Effector memory CD4-positive, alpha-beta T cell (primary cell): ENCODE measurements around the gene PCSK2.

Experiments used
- DNase-seq, 3 donors: peaks; one replicate each; pipeline ENCODE4 v3.0.0-alpha.2; 2020
- H3K27ac ChIP-seq: 2 replicates; pipeline ENCODE4 v1.7.0; 2013; ENCODE audit warnings: mild to moderate bottlenecking, low read length, moderate library complexity; ENCODE audit not compliant: insufficient read depth, poor library complexity, severe bottlenecking
- H3K27me3 ChIP-seq: replicated peaks from 2 replicates; pipeline ENCODE4 v1.7.0; 2013; ENCODE audit warnings: mild to moderate bottlenecking, low read length; ENCODE audit not compliant: insufficient read depth, control insufficient read depth, poor library complexity, severe bottlenecking
- H3K36me3 ChIP-seq: 2 replicates; pipeline ENCODE4 v1.7.0; 2013; ENCODE audit warnings: mild to moderate bottlenecking, low read length, moderate library complexity; ENCODE audit not compliant: control insufficient read depth, insufficient read depth
- H3K4me1 ChIP-seq: 2 replicates; pipeline ENCODE4 v1.7.0; 2013; ENCODE audit warnings: low read length, mild to moderate bottlenecking; ENCODE audit not compliant: control insufficient read depth, insufficient read depth, poor library complexity, severe bottlenecking
- H3K4me3 ChIP-seq: 2 replicates; pipeline ENCODE4 v1.7.0; 2013; ENCODE audit warnings: low read length, low read depth, mild to moderate bottlenecking; ENCODE audit not compliant: insufficient read depth, poor library complexity, severe bottlenecking
- H3K9me3 ChIP-seq: 2 replicates; pipeline ENCODE4 v1.7.0; 2013; ENCODE audit warnings: mild to moderate bottlenecking, low read length, moderate library complexity; ENCODE audit not compliant: control insufficient read depth

Gene PCSK2

GRCh38 chr20:17380801-17381200 lies 154.0 kb downstream of the PCSK2 start:
- Histone ChIP-seq H3K4me1 (no peaks in the 10 kb centered on the region), H3K4me3 (no peak overlapping the region), H3K27ac (no peak overlapping the region), H3K27me3 (no peaks in the 10 kb centered on the region), H3K9me3 (no peaks in the 10 kb centered on the region), H3K36me3 (no peaks in the 10 kb centered on the region)
- no peak for DNase-seq

- H3K9me3 ChIP-seq, result no peaks in the 10 kb centered on the region
- H3K36me3 ChIP-seq, result no peaks in the 10 kb centered on the region
- no peak overlapping the region for H3K4me3 ChIP-seq
- no peaks in the 10 kb centered on the region for H3K27me3 ChIP-seq
- H3K4me1 ChIP-seq, result no peaks in the 10 kb centered on the region
- H3K27ac ChIP-seq, result no peak overlapping the region
- DNase-seq, result no peak
These were observed 154.9 kb downstream of the PCSK2 start for GRCh38 chr20:17381724-17382123.

GRCh38 chr20:17385798-17386197 lies 159.0 kb downstream of the PCSK2 start:
- no peaks in the 10 kb centered on the region for H3K27me3 ChIP-seq
- DNase-seq, result no peak
- no peaks in the 10 kb centered on the region for H3K9me3 ChIP-seq
- no peaks in the 10 kb centered on the region for H3K36me3 ChIP-seq
- no peak overlapping the region for H3K4me3 ChIP-seq
- no peak overlapping the region for H3K27ac ChIP-seq
- no peaks in the 10 kb centered on the region for H3K4me1 ChIP-seq

GRCh38 chr20:17390655-17391054 lies 163.8 kb downstream of the PCSK2 start:
- Histone ChIP-seq H3K27me3 (no peaks in the 10 kb centered on the region), H3K9me3 (no peaks in the 10 kb centered on the region), H3K4me3 (no peak overlapping the region), H3K27ac (no peak overlapping the region), H3K36me3 (no peaks in the 10 kb centered on the region), H3K4me1 (no peaks in the 10 kb centered on the region)
- no peak for DNase-seq

GRCh38 chr20:17391127-17391771 lies 164.4 kb downstream of the PCSK2 start:
- no peaks in the 10 kb centered on the region for H3K9me3 ChIP-seq
- H3K4me1 ChIP-seq, result no peaks in the 10 kb centered on the region
- no peak overlapping the region for H3K27ac ChIP-seq
- H3K4me3 ChIP-seq, result no peak overlapping the region
- no peak for DNase-seq
- H3K36me3 ChIP-seq, result no peaks in the 10 kb centered on the region
- no peaks in the 10 kb centered on the region for H3K27me3 ChIP-seq

GRCh38 chr20:17394411-17394810 lies 167.6 kb downstream of the PCSK2 start:
- no peaks in the 10 kb centered on the region for H3K4me1 ChIP-seq
- H3K9me3 ChIP-seq, result no peaks in the 10 kb centered on the region
- H3K36me3 ChIP-seq, result no peaks in the 10 kb centered on the region
- H3K4me3 ChIP-seq, result no peak overlapping the region
- no peaks in the 10 kb centered on the region for H3K27me3 ChIP-seq
- DNase-seq, result no peak
- no peak overlapping the region for H3K27ac ChIP-seq

- H3K4me3 ChIP-seq, result no peak overlapping the region
- H3K27ac ChIP-seq, result no peak overlapping the region
- H3K27me3 ChIP-seq, result no peaks in the 10 kb centered on the region
- no peak for DNase-seq
- no peaks in the 10 kb centered on the region for H3K36me3 ChIP-seq
- no peaks in the 10 kb centered on the region for H3K9me3 ChIP-seq
- H3K4me1 ChIP-seq, result no peaks in the 10 kb centered on the region
These were observed 168.9 kb downstream of the PCSK2 start for GRCh38 chr20:17395729-17396128.

GRCh38 chr20:17399303-17399985 lies 172.6 kb downstream of the PCSK2 start:
- no peaks in the 10 kb centered on the region for H3K9me3 ChIP-seq
- H3K36me3 ChIP-seq, result no peaks in the 10 kb centered on the region
- no peaks in the 10 kb centered on the region for H3K4me1 ChIP-seq
- H3K4me3 ChIP-seq, result no peak overlapping the region
- H3K27ac ChIP-seq, result no peak overlapping the region
- DNase-seq, result no peak
- no peaks in the 10 kb centered on the region for H3K27me3 ChIP-seq

- Histone ChIP-seq H3K4me3 (no peak overlapping the region), H3K27ac (no peak overlapping the region), H3K4me1 (no peaks in the 10 kb centered on the region), H3K9me3 (no peaks in the 10 kb centered on the region), H3K36me3 (no peaks in the 10 kb centered on the region), H3K27me3 (no peaks in the 10 kb centered on the region)
- DNase-seq, result no peak
These were observed 176.6 kb downstream of the PCSK2 start for GRCh38 chr20:17403461-17403860.

- H3K4me1 ChIP-seq, result no peaks in the 10 kb centered on the region
- H3K36me3 ChIP-seq, result no peaks in the 10 kb centered on the region
- H3K4me3 ChIP-seq, result no peak overlapping the region
- no peak overlapping the region for H3K27ac ChIP-seq
- no peaks in the 10 kb centered on the region for H3K27me3 ChIP-seq
- H3K9me3 ChIP-seq, result no peaks in the 10 kb centered on the region
- no peak for DNase-seq
These were observed 179.3 kb downstream of the PCSK2 start for GRCh38 chr20:17406051-17406590.
